ENCODE measurements around the gene F3. TPM values are rescaled to one million over a fixed set of nuclear protein-coding genes. Genes with fewer than 3 reads are reported as not detected.

Gene F3
- total and polyA plus RNA-seq, 4 donors: 1.0 to 2.7 (median 1.4) TPM

- peak overlapping the region; percentile 21 to 23 for H3K27ac ChIP-seq (ENCODE audit: low read depth in 1 of 2, low read length in 2 of 2)
- 63% methylated on average over 7 of the region's 7 CpGs for WGBS
- no peak for DNase-seq (ENCODE audit: low spot score)
Observed at GRCh38 chr1:94590203-94591137, 48.9 kb upstream of the F3 start.

More at GRCh38 chr1:94590203-94591137, 48.9 kb upstream of the F3 start:
- Histone ChIP-seq H3K27me3 (ENCODE audit: control insufficient read depth in 4 of 4, insufficient read depth in 4 of 4, low read length in 3 of 4) (no peaks in the 10 kb centered on the region), H3K4me3 (ENCODE audit: low read depth in 1 of 3, low read length in 3 of 3) (no peak overlapping the region), H3K9ac (ENCODE audit: low read depth in 1 of 2, low read length in 2 of 2) (no peak overlapping the region), H3K36me3 (ENCODE audit: control insufficient read depth in 4 of 4, insufficient read depth in 3 of 4, low read depth in 1 of 4, low read length in 3 of 4) (no peaks in the 10 kb centered on the region), H3K9me3 (ENCODE audit: control insufficient read depth in 4 of 4, low read length in 3 of 4) (no peaks in the 10 kb centered on the region), H3K4me1 (ENCODE audit: control insufficient read depth in 4 of 4, insufficient read depth in 4 of 4, low read length in 3 of 4) (no peaks in the 10 kb centered on the region)
- TF ChIP-seq ZBTB33 (IDR thresholded peaks at IDR 0.05) (no peak), REST (IDR thresholded peaks at IDR 0.05) (no peak), HNF4G (IDR thresholded peaks at IDR 0.05) (no peak), GABPA (IDR thresholded peaks at IDR 0.05 in 1 of 2, conservative IDR thresholded peaks at IDR 0.05 in 1 of 2) (no peak), NR2F2 (IDR thresholded peaks at IDR 0.05) (peak; percentile 96), MAX (IDR thresholded peaks at IDR 0.05) (no peak), CTCF (IDR thresholded peaks at IDR 0.05; ENCODE audit: low read depth, low read length, missing input control) (no peak), FOXA1 (IDR thresholded peaks at IDR 0.05) (no peak), RXRA (IDR thresholded peaks at IDR 0.05) (peak in 1 of 2 donors; percentile 48), TAF1 (conservative IDR thresholded peaks at IDR 0.05) (no peak), RAD21 (IDR thresholded peaks at IDR 0.05) (peak; percentile 13 to 41), JUND (IDR thresholded peaks at IDR 0.05) (no peak), ATF3 (IDR thresholded peaks at IDR 0.05) (no peak), FOXA2 (IDR thresholded peaks at IDR 0.05) (no peak), YY1 (IDR thresholded peaks at IDR 0.05) (no peak), SP1 (IDR thresholded peaks at IDR 0.05) (peak; percentile 40), HNF4A (conservative IDR thresholded peaks at IDR 0.05) (no peak), EGR1 (IDR thresholded peaks at IDR 0.05; ENCODE audit: low read depth in 2 of 2) (no peak)

Measured in liver (tissue), 9 donors.